Activated CD8-positive, alpha-beta memory T cell treated with anti-CD3 and anti-CD28 coated beads for 1 hour (primary cell): ENCODE data around the gene VAV2.

Experiments
- DNase-seq, 2 donors: peaks; one replicate each; pipeline ENCODE4 v3.0.0-alpha.2; 2020; ENCODE audit warnings: low read depth in 1 of 2; ENCODE audit errors: extremely low read depth in 1 of 2

The VAV2 gene

GRCh38 chr9:133943036-133943780 lies 48.9 kb downstream of the VAV2 start:
- no peak for DNase-seq

GRCh38 chr9:133942206-133942975 lies 49.7 kb downstream of the VAV2 start:
- DNase-seq = no peak

GRCh38 chr9:133939845-133940244 lies 52.3 kb downstream of the VAV2 start:
- DNase-seq = no peak

- no peak for DNase-seq
These were observed 52.8 kb downstream of the VAV2 start for GRCh38 chr9:133939171-133939785.

- DNase-seq = no peak
These were observed 53.4 kb downstream of the VAV2 start for GRCh38 chr9:133938753-133939152.

- no peak for DNase-seq
These were observed 54.0 kb downstream of the VAV2 start for GRCh38 chr9:133938086-133938485.

- no peak for DNase-seq
These were observed 55.0 kb downstream of the VAV2 start for GRCh38 chr9:133937120-133937519.

GRCh38 chr9:133935328-133936005 lies 56.7 kb downstream of the VAV2 start:
- no peak for DNase-seq

- no peak for DNase-seq
These were observed 57.5 kb downstream of the VAV2 start for GRCh38 chr9:133934482-133935232.

- DNase-seq = no peak
These were observed 58.6 kb downstream of the VAV2 start for GRCh38 chr9:133933426-133934026.

GRCh38 chr9:133932633-133933032 lies 59.5 kb downstream of the VAV2 start:
- no peak for DNase-seq

GRCh38 chr9:133932181-133932580 lies 59.9 kb downstream of the VAV2 start:
- DNase-seq = no peak

- DNase-seq = no peak
These were observed 61.2 kb downstream of the VAV2 start for GRCh38 chr9:133930682-133931485.

- DNase-seq = no peak
These were observed 62.0 kb downstream of the VAV2 start for GRCh38 chr9:133930046-133930681.

GRCh38 chr9:133929599-133929998 lies 62.5 kb downstream of the VAV2 start:
- no peak for DNase-seq

GRCh38 chr9:133928248-133928764 lies 63.8 kb downstream of the VAV2 start:
- DNase-seq = no peak

- no peak for DNase-seq
These were observed 65.1 kb downstream of the VAV2 start for GRCh38 chr9:133927041-133927440.

GRCh38 chr9:133926165-133926856 lies 65.8 kb downstream of the VAV2 start:
- no peak for DNase-seq
